ENCODE measurements around the gene DCTN2. TPM values are rescaled to one million over a fixed set of nuclear protein-coding genes. Genes with fewer than 3 reads are reported as not detected.

DCTN2 gene
- total and polyA plus RNA-seq, 2 donors (not counting 3 experiments of a cell fraction or from before 2014, with no cell fraction given), result 146 to 161 TPM

- H3K27ac ChIP-seq (ENCODE audit: insufficient read depth, low read depth, low read length), result no peak overlapping the region
- POLR2A ChIA-PET, result no interaction called here
- no peak for FAIRE-seq
- no peak overlapping the region for H2AFZ ChIP-seq (ENCODE audit: low read depth, low read length)
- no peak for DNase-seq (ENCODE audit: low read depth, low spot score)
- intact Hi-C loops (cut with micrococcal nuclease), result no loop called here
- no peak overlapping the region for H3K4me2 ChIP-seq (ENCODE audit: insufficient read depth, low read length)
- no TSS peak for BruUV-seq (replicated peaks)
- CTCF ChIA-PET, result no interaction called here
- no peaks in the 10 kb centered on the region for H3K79me2 ChIP-seq (ENCODE audit: control insufficient read depth, insufficient read depth, low read length)
- H3K9ac ChIP-seq (replicated peaks; ENCODE audit: extremely low read depth, insufficient read depth, low read length), result no peak overlapping the region
- H4K20me1 ChIP-seq (replicated peaks; ENCODE audit: control insufficient read depth, extremely low read depth, insufficient read depth, low read length), result no peaks in the 10 kb centered on the region
- peaks cover 31 to 53% of the 10 kb centered on the region in 2 experiments for H3K36me3 ChIP-seq (ENCODE audit: control insufficient read depth in 2 of 2, extremely low read depth in 1 of 2, insufficient read depth in 2 of 2, low read length in 2 of 2)
- H3K4me1 ChIP-seq (ENCODE audit: control insufficient read depth, extremely low read depth, insufficient read depth, low read length), result no peaks in the 10 kb centered on the region
- H3K9me3 ChIP-seq (replicated peaks; ENCODE audit: control insufficient read depth, insufficient read depth, low read length), result no peaks in the 10 kb centered on the region
- no peaks in the 10 kb centered on the region for H3K27me3 ChIP-seq (ENCODE audit: control insufficient read depth in 2 of 2, insufficient read depth in 2 of 2, low read length in 2 of 2)
- H3K9me1 ChIP-seq (replicated peaks; ENCODE audit: control insufficient read depth, extremely low read depth, insufficient read depth, low read length), result no peaks in the 10 kb centered on the region
- TF ChIP-seq JUN (IDR thresholded peaks at IDR 0.05; ENCODE audit: borderline replicate concordance, insufficient read depth, insufficient read length, low read depth), result no peak
- TF ChIP-seq GATA2 (IDR thresholded peaks at IDR 0.05; ENCODE audit: insufficient read depth, insufficient read length, low read depth, low read length), result no peak
- no peak for TF ChIP-seq FOS (IDR thresholded peaks at IDR 0.05; ENCODE audit: borderline replicate concordance, insufficient read depth, low read length)
- no peak for TF ChIP-seq POLR2AphosphoS5 (IDR thresholded peaks at IDR 0.05; ENCODE audit: insufficient read depth, low read depth, low read length)
- TF ChIP-seq MYC (IDR thresholded peaks at IDR 0.05; ENCODE audit: low read depth, low read length), result no peak
- dilution Hi-C loops (cut with MboI; ENCODE audit: extremely low pct_ligation_motif_present, low sequenced_read_pairs), result no loop called here
- no peak overlapping the region for H3K4me3 ChIP-seq (replicated peaks in 1 of 3; ENCODE audit: insufficient read depth in 1 of 3, low read depth in 1 of 3, low read length in 3 of 3)
These were observed 13.9 kb downstream of the DCTN2 start for GRCh38 chr12:57533108-57533507.

- no peak overlapping the region for H3K4me3 ChIP-seq (replicated peaks in 1 of 3; ENCODE audit: insufficient read depth in 1 of 3, low read depth in 1 of 3, low read length in 3 of 3)
- no peak overlapping the region for H3K4me2 ChIP-seq (ENCODE audit: insufficient read depth, low read length)
- FAIRE-seq (no peak), DNase-seq (ENCODE audit: low read depth, low spot score) (no peak)
- H4K20me1 ChIP-seq (replicated peaks; ENCODE audit: control insufficient read depth, extremely low read depth, insufficient read depth, low read length), result no peaks in the 10 kb centered on the region
- CTCF ChIA-PET, result no interaction called here
- peaks cover 34 to 57% of the 10 kb centered on the region in 2 experiments for H3K36me3 ChIP-seq (ENCODE audit: control insufficient read depth in 2 of 2, extremely low read depth in 1 of 2, insufficient read depth in 2 of 2, low read length in 2 of 2)
- TF ChIP-seq POLR2AphosphoS5 (IDR thresholded peaks at IDR 0.05; ENCODE audit: insufficient read depth, low read depth, low read length) (no peak), JUN (IDR thresholded peaks at IDR 0.05; ENCODE audit: borderline replicate concordance, insufficient read depth, insufficient read length, low read depth) (no peak), POLR2A (IDR thresholded peaks at IDR 0.05; ENCODE audit: low read depth, low read length) (no peak), GATA2 (IDR thresholded peaks at IDR 0.05; ENCODE audit: insufficient read depth, insufficient read length, low read depth, low read length) (no peak), EZH2 (IDR thresholded peaks at IDR 0.05; ENCODE audit: borderline replicate concordance, low read depth, low read length, severe bottlenecking) (no peak)
- H3K27ac ChIP-seq (ENCODE audit: insufficient read depth, low read depth, low read length), result no peak overlapping the region
- no peaks in the 10 kb centered on the region for H3K4me1 ChIP-seq (ENCODE audit: control insufficient read depth, extremely low read depth, insufficient read depth, low read length)
- dilution Hi-C loops (cut with MboI; ENCODE audit: extremely low pct_ligation_motif_present, low sequenced_read_pairs) (no loop called here), intact Hi-C loops (cut with micrococcal nuclease) (no loop called here)
- H3K9me1 ChIP-seq (replicated peaks; ENCODE audit: control insufficient read depth, extremely low read depth, insufficient read depth, low read length), result no peaks in the 10 kb centered on the region
- no peaks in the 10 kb centered on the region for H3K27me3 ChIP-seq (ENCODE audit: control insufficient read depth in 2 of 2, insufficient read depth in 2 of 2, low read length in 2 of 2)
- no peak overlapping the region for H2AFZ ChIP-seq (ENCODE audit: low read depth, low read length)
- POLR2A ChIA-PET, result no interaction called here
- H3K9me3 ChIP-seq (replicated peaks; ENCODE audit: control insufficient read depth, insufficient read depth, low read length), result no peaks in the 10 kb centered on the region
- BruUV-seq (replicated peaks), result no TSS peak
- no peak overlapping the region for H3K9ac ChIP-seq (replicated peaks; ENCODE audit: extremely low read depth, insufficient read depth, low read length)
- H3K79me2 ChIP-seq (ENCODE audit: control insufficient read depth, insufficient read depth, low read length), result no peaks in the 10 kb centered on the region
These were observed 15.2 kb downstream of the DCTN2 start for GRCh38 chr12:57531836-57532235.

All from endothelial cell of umbilical vein (primary cell).